ENCODE measurements around the gene TANC1. TPM values are rescaled to one million over a fixed set of nuclear protein-coding genes. Genes with fewer than 3 reads are reported as not detected.
A peak's percentile ranks its signal among the peaks of the same experiment; 100 is the strongest.

Gene TANC1
- total RNA-seq (21.8 and 34.8 TPM in 2 replicates), polyA plus RNA-seq (22.1 and 25.0 TPM in 2 replicates)

GRCh38 chr2:158968396-158969161 lies at the start of gene TANC1:
TANC1 (plus strand) TSS chr2:158968640; CDS start chr2:159065911, 97,271 bp downstream.
- peak within 1 kb of the TSS; percentile 96 for H3K27ac ChIP-seq
- no peaks in the 10 kb centered on the region for H3K27me3 ChIP-seq
- peak; percentile 5 for TF ChIP-seq CTCF (IDR thresholded peaks at IDR 0.05; ENCODE audit: low read depth, low read length)

GRCh38 chr2:158921599-158922408 lies 46.6 kb upstream of the TANC1 start:
- DNase-seq (ENCODE audit: low read depth in 1 of 2, low spot score in 1 of 2), result no peak
- TF ChIP-seq CTCF (IDR thresholded peaks at IDR 0.05; ENCODE audit: low read depth, low read length), result no peak
- H3K4me3 ChIP-seq, result no peak overlapping the region

More at GRCh38 chr2:158968396-158969161, at the start of gene TANC1:
- peak; percentile 96 for DNase-seq (ENCODE audit: low read depth in 1 of 2, low spot score in 1 of 2)
- Histone ChIP-seq H3K36me3 (no peaks in the 10 kb centered on the region), H3K4me3 (peak within 1 kb of the TSS; percentile 95), H3K4me1 (ENCODE audit: low read depth) (peaks cover 38% of the 10 kb centered on the region), H3K9me3 (ENCODE audit: low read depth) (no peaks in the 10 kb centered on the region)

GRCh38 chr2:158922601-158923000 lies 45.8 kb upstream of the TANC1 start:
- H3K4me1 ChIP-seq (ENCODE audit: low read depth), result no peaks in the 10 kb centered on the region
- no peaks in the 10 kb centered on the region for H3K27me3 ChIP-seq
- peak in 1 of 2 donors; percentile 21 for DNase-seq (ENCODE audit: low read depth in 1 of 2, low spot score in 1 of 2)
- TF ChIP-seq CTCF (IDR thresholded peaks at IDR 0.05; ENCODE audit: low read depth, low read length), result no peak
- no peaks in the 10 kb centered on the region for H3K9me3 ChIP-seq (ENCODE audit: low read depth)
- H3K27ac ChIP-seq, result no peak overlapping the region
- H3K36me3 ChIP-seq, result no peaks in the 10 kb centered on the region
- H3K4me3 ChIP-seq, result no peak overlapping the region

More at GRCh38 chr2:158921599-158922408, 46.6 kb upstream of the TANC1 start:
- Histone ChIP-seq H3K27me3 (no peaks in the 10 kb centered on the region), H3K4me1 (ENCODE audit: low read depth) (no peaks in the 10 kb centered on the region), H3K9me3 (ENCODE audit: low read depth) (no peaks in the 10 kb centered on the region), H3K27ac (no peak overlapping the region), H3K36me3 (no peaks in the 10 kb centered on the region)

GRCh38 chr2:158923180-158923594 lies 45.3 kb upstream of the TANC1 start:
- Histone ChIP-seq H3K4me3 (no peak overlapping the region), H3K27ac (no peak overlapping the region), H3K9me3 (ENCODE audit: low read depth) (no peaks in the 10 kb centered on the region), H3K4me1 (ENCODE audit: low read depth) (no peaks in the 10 kb centered on the region), H3K27me3 (no peaks in the 10 kb centered on the region), H3K36me3 (no peaks in the 10 kb centered on the region)
- TF ChIP-seq CTCF (IDR thresholded peaks at IDR 0.05; ENCODE audit: low read depth, low read length), result no peak
- peak; percentile 11 to 34 for DNase-seq (ENCODE audit: low read depth in 1 of 2, low spot score in 1 of 2)

- Histone ChIP-seq H3K4me1 (ENCODE audit: low read depth) (no peaks in the 10 kb centered on the region), H3K27me3 (no peaks in the 10 kb centered on the region), H3K9me3 (ENCODE audit: low read depth) (no peaks in the 10 kb centered on the region), H3K4me3 (no peak overlapping the region), H3K27ac (no peak overlapping the region), H3K36me3 (no peaks in the 10 kb centered on the region)
- DNase-seq (ENCODE audit: low read depth in 1 of 2, low spot score in 1 of 2), result no peak
- TF ChIP-seq CTCF (IDR thresholded peaks at IDR 0.05; ENCODE audit: low read depth, low read length), result no peak
Measured at GRCh38 chr2:158923641-158924040, 44.8 kb upstream of the TANC1 start.
